HL-60/S4 treated with phorbol 12-myristate 13-acetate at 8.2 ng/mL for 4 days and 3 days (cell line): ENCODE measurements around the gene DGKB.
"Not testable (repeated sequence)": the region's sequence is repeated elsewhere in the genome, so short reads cannot be mapped to it uniquely, and the experiment has no call there.

Experiments used
- in situ Hi-C: fragments of 300-500 bp; cut with MboI; formaldehyde crosslinking; loops from 2 replicates; pipeline ENCODE4 v1.15.0; 2022; ENCODE audit warnings: low sequenced_read_pairs

DGKB gene

DNA sequence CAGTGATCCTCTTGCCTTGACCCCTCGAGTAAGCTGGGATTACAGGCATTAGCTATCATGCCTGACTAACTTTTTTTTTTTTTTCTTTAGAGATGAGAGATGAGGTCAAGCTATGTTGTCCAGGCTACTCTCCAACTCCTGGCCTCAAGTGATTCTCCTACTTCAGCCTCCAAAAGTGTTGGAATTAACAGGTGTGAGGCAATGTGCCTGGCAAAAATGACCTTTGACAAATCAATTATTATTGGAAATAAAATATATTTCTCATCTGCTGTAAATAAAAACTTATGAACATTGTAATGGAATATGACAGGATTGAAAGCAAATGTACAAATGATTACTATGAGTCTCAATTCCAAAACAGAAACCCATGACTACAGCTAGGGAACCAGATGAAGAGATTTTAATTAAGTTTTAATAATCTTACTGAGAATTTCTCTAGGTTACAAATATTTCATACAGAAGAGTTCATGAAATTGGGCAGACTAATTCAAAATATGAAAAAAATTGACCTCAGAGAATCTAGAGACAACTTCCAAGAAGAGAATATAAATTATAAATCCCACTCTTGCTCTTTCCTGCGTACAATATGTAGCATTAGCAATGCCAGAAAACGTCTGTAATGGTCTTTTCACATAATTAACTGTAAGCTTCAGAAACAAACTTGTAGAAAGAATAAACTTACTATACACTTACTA is 414.7 kb downstream of the DGKB start:
- in situ Hi-C loops = no loop called here

GRCh38 chr7:14483663-14484062 is 418.9 kb downstream of the DGKB start:
- in situ Hi-C loops = no loop called here

DNA sequence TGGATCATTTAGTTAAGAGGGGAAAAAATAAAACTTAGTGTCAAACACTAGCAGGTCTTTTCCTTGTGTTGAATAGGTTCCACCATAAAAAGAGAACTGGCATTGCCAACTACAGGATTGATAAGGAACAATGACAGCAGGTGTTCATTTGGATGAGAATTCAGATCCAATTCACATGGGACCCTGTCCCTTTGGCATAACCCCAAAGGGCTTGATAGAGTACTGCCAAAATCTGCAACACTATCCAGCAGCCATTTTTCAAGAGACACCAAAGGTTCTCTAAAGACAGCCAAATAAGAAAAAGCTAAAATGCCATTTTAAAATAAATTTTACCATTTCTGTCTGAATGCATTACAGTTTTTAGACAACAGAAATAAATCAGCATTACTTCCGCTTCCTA is 422.3 kb downstream of the DGKB start:
- in situ Hi-C loops = no loop called here

DNA sequence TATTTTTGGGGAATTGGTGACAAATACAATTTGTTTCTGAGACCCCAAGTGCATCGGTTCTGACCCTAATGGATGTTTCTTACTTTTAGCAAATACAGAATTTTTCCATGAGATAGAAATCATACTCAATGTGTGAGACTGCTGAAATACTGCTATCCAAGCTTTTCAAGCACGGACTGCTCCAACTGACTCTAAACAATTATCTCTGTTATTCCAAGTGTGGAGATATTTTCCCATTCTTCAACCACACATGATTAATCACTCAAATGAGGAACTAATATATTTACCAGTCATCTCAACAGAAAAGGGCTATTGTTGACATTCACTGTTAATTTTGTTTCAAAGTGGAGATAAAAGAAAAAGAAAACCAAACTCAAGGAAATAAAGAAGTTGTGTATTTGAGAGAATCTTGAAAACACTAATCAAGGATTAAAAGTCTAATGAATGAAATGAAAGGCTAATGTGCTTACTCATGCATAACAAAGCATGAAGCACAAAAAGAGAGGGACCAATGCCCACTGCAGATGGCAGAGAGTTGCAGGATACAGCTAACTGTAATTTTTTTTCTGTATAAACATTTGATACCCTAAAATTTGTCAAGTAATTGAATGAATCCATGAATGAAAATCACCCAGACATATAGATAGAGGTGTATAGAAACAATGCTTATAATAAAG is 423.6 kb downstream of the DGKB start:
- in situ Hi-C loops = no loop called here

DNA sequence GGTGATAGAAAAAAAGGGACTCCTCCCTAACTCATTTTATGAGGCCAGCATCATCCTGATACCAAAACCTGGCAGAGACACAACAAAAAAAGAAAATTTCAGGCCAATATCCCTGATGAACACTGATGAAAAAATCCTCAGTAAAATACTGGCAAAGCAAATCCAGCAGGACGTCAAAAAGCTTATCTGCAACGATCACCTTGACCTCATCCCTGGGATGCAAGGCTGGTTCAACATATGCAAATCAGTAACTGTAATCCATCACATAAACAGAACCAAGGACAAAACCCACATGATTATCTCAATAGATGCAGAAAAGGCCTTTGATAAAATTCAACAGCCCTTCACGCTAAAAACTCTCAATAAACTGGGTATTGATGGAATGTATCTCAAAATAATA is 440.8 kb downstream of the DGKB start:
- in situ Hi-C loops = not testable (repeated sequence)

- in situ Hi-C loops = not testable (repeated sequence)
These were observed 443.7 kb downstream of the DGKB start for GRCh38 chr7:14458846-14459245.

DNA sequence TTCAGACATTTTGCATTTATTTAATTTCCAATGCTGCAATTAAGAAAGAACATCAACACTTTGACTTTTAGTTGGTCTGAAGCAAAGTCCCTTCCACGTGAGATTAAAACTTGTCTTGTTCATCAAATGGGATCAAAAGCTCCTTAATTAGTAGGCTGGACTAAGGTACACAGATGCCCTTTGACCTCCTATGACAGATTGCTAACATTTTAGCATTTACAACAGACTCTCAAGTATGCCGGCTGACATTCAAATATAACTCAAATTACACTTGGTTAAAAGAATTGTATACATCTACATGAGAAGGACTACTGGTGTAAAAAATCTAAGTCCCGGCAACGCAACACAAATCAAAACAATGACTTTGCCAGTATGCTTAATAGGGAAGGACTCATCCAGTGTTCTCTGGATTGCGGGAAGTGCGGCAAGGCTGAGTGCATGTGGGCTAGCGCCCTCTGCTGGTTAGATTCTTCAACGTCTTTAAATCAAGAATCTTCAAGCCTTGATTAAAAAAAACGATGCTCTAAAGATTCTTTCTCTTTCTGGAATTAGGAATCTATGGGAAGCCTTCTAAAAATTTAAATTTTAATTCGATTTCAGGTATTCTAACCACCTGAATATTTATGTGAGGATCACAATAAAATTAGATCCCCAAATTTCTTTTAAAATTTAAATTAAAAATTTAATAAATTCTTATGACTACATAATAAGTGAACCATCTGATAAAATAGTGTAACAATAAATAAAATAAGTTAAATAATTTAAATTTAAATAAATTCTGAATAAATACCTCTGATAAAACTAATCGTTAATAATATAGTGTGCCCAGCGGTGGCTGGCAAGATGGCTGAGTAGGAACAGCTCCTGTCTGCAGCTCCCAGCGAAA is 444.7 kb downstream of the DGKB start:
- in situ Hi-C loops = no loop called here

- in situ Hi-C loops = no loop called here
These were observed 453.3 kb downstream of the DGKB start for GRCh38 chr7:14449291-14449690.

- in situ Hi-C loops = no loop called here
These were observed 455.7 kb downstream of the DGKB start for GRCh38 chr7:14446829-14447228.

GRCh38 chr7:14446219-14446618 is 456.3 kb downstream of the DGKB start:
- in situ Hi-C loops = no loop called here

- in situ Hi-C loops = no loop called here
These were observed 464.2 kb downstream of the DGKB start for GRCh38 chr7:14438366-14438765.

- in situ Hi-C loops = no loop called here
These were observed 465.7 kb downstream of the DGKB start for GRCh38 chr7:14436878-14437277.

DNA sequence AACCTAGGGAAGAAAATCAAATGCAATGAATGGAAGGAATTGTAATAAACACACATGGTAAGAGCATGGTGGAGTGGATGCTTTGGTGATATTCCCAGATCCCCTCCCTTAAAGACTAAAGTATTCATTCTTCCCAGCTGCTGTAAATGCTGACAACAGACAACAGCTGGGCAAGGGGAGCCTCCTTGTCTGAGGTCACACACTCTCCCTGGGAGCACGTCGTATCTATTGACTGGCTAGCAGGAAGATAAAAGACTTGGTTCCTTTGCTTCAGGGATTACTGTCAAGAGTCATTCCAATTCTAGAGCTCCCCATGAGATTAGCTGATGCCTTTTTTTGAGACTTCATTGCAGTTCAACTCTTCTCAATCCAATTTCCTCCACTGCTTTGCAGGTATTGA is 469.6 kb downstream of the DGKB start:
- in situ Hi-C loops = no loop called here

GRCh38 chr7:14430926-14431325 is 471.6 kb downstream of the DGKB start:
- in situ Hi-C loops = no loop called here

GRCh38 chr7:14425559-14425958 is 477.0 kb downstream of the DGKB start:
- in situ Hi-C loops = no loop called here

GRCh38 chr7:14424675-14425074 is 477.9 kb downstream of the DGKB start:
- in situ Hi-C loops = no loop called here

GRCh38 chr7:14420768-14421167 is 481.8 kb downstream of the DGKB start:
- in situ Hi-C loops = no loop called here

GRCh38 chr7:14419531-14419930 is 483.0 kb downstream of the DGKB start:
- in situ Hi-C loops = no loop called here

DNA sequence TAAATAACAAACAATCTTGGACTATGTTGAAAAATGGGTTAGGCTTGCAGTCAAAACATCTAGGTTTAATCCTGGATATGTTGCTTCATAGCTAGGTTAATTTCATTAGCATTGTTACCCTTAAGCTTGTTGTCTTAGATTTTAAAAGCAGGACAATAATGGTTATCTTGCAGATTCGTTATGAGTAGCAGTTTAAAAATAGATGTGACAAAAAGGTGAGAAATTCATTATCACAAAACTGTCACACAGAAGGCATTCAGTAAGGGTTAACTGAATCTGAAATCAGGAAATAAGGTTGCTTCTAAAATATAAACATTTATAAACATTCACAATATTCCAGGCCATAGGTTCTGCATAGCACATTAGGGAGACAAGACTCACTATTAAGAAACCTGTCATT is 483.9 kb downstream of the DGKB start:
- in situ Hi-C loops = no loop called here

DNA sequence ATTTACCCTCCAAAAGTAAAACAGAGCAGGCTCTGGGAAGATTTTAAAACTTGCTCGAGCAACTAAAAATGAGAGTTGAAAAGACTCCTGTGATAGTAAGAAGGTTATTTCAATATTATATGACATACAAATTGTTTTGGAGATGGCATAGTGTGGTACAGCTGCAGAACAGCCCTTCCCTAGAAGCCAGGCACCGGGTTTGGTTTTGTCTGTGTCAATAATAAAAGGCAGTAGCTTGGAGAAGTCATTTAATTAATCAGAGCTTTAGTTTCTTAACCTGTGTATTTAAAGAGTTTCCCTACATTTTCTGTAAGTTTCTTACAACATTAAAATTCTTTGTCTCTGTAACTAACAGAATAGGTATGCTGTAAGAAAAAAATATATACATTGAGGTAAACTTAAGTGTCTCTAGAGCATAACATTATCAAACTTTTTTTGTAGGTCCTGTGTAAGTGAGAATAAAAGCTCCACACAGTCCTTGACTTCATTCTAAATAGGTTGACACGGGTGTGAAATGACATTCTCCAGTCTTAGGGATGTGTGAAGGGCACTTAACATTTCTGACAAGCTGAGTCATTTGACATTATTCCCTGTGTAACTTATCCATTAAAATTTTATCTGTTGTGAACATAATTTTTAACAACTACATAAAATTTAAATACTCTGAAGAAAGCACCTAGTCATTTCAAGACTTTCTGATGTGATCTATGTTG is 488.1 kb downstream of the DGKB start:
- in situ Hi-C loops = no loop called here
